PC-3 (cell line): ENCODE data around the gene IRX5. TPM values are rescaled to one million over a fixed set of nuclear protein-coding genes. Genes with fewer than 3 reads are reported as not detected.

Source experiments
- ATAC-seq: fragments of 200-7000 bp; cut with Tn5 transposase; 2 replicates; pipeline ENCODE4 v1.9.1; 2020; ENCODE audit warnings: mild to moderate bottlenecking, moderate library complexity
- BruUV-seq: library from RNA; stranded (reverse); fragments of 400-500 nt; replicated peaks from 2 replicates; lab custom pipeline; 2021; lab: Mats Ljungman, UMichigan
- CTCF ChIA-PET: fragments of 300-600 bp; sonication (Branson Sonifier 250); formaldehyde crosslinking; loops from one replicate; lab custom pipeline; 2022; ENCODE audit warnings: antibody characterized with exemption; lab: Charles Lee
- POLR2A ChIA-PET: fragments of 300-600 bp; sonication (Branson Sonifier 250); formaldehyde crosslinking; loops from one replicate; lab custom pipeline; 2022; ENCODE audit warnings: antibody characterized with exemption; ENCODE audit not compliant: unreplicated experiment; lab: Charles Lee
- DNase-seq: peaks from one replicate; pipeline ENCODE4 v3.0.0-alpha.2; 2015
- H2AFZ ChIP-seq: fragments of 300-600 bp; sonication (generic); 2 replicates; pipeline ENCODE4 v1.6.0; 2016; ENCODE audit warnings: antibody characterized with exemption, low read length
- H3F3A ChIP-seq: fragments of 300-600 bp; sonication (generic); one replicate; pipeline ENCODE4 v1.6.0; 2017; ENCODE audit warnings: antibody characterized with exemption, low read length, control low read depth, mild to moderate bottlenecking; ENCODE audit not compliant: unreplicated experiment
- H3K27ac ChIP-seq: fragments of 300-600 bp; sonication (generic); 2 replicates; pipeline ENCODE4 v1.5.1; 2016; ENCODE audit warnings: mild to moderate bottlenecking, low read length
- H3K27me3 ChIP-seq: fragments of 300-600 bp; sonication (generic); 2 replicates; pipeline ENCODE4 v1.6.1; 2016; ENCODE audit warnings: low read length, mixed read lengths
- H3K36me3 ChIP-seq: fragments of 300-600 bp; sonication (generic); 2 replicates; pipeline ENCODE4 v1.6.1; 2016; ENCODE audit warnings: low read depth, mixed run types, low read length, mixed read lengths
- H3K4me1 ChIP-seq: fragments of 300-600 bp; sonication (generic); 2 replicates; pipeline ENCODE4 v1.5.1; 2016; ENCODE audit warnings: low read length; ENCODE audit not compliant: insufficient read depth
- H3K4me2 ChIP-seq: fragments of 300-600 bp; sonication (generic); 2 replicates; pipeline ENCODE4 v1.6.0; 2016; ENCODE audit warnings: low read length
- H3K4me3 ChIP-seq: fragments of 300-600 bp; sonication (generic); 2 replicates; pipeline ENCODE4 v1.5.1; 2016; ENCODE audit warnings: mild to moderate bottlenecking, low read length, mixed read lengths
- H3K79me2 ChIP-seq: fragments of 300-600 bp; sonication (generic); 2 replicates; pipeline ENCODE4 v1.6.1; 2017; ENCODE audit warnings: low read length, mixed read lengths
- H3K9ac ChIP-seq: fragments of 300-600 bp; sonication (generic); 2 replicates; pipeline ENCODE4 v1.6.0; 2016; ENCODE audit warnings: mild to moderate bottlenecking, low read length
- H3K9me2 ChIP-seq: fragments of 300-600 bp; sonication (generic); replicated peaks from 2 replicates; pipeline ENCODE4 v1.6.1; 2016; ENCODE audit warnings: mixed run types, low read length, mixed read lengths
- H3K9me3 ChIP-seq: fragments of 300-600 bp; sonication (generic); 2 replicates; pipeline ENCODE4 v1.6.1; 2016; ENCODE audit warnings: low read length, mixed read lengths
- H4K20me1 ChIP-seq: fragments of 300-600 bp; sonication (generic); 2 replicates; pipeline ENCODE4 v1.6.1; 2016; ENCODE audit warnings: low read length, mixed read lengths
- EZH2 ChIP-seq: fragments of 300-600 bp; sonication (generic); IDR thresholded peaks from one replicate; pipeline ENCODE4 v1.6.1; 2017; ENCODE audit warnings: antibody characterized with exemption, mild to moderate bottlenecking, low read length; ENCODE audit not compliant: unreplicated experiment
- EZH2phosphoT487 ChIP-seq: fragments of 300-600 bp; sonication (generic); IDR thresholded peaks from 2 replicates; pipeline ENCODE4 v1.6.1; 2018; ENCODE audit warnings: mild to moderate bottlenecking, antibody characterized with exemption, low read length, borderline replicate concordance
- intact Hi-C: fragments of 100-400 bp; cut with micrococcal nuclease; formaldehyde crosslinking; loops from 2 replicates; pipeline ENCODE4 v1.9.0; 2023
- total RNA-seq: library from RNA; depleted of rRNA; stranded (reverse); fragments of >200 nt; gene quantifications from 2 replicates; pipeline ENCODE4 v1.2.3, GENCODE V29; 2014
- TF ChIP-seq, protein P1 (sequence below): fragments of 300-600 bp; sonication (generic); conservative IDR thresholded peaks from 2 replicates; pipeline ENCODE4 v1.5.1; 2017; ENCODE audit warnings: antibody characterized with exemption, low read depth, mild to moderate bottlenecking, low read length

Gene IRX5
- total RNA-seq, 1 experiment from 2014 or later, result 0.22 TPM

DNA sequence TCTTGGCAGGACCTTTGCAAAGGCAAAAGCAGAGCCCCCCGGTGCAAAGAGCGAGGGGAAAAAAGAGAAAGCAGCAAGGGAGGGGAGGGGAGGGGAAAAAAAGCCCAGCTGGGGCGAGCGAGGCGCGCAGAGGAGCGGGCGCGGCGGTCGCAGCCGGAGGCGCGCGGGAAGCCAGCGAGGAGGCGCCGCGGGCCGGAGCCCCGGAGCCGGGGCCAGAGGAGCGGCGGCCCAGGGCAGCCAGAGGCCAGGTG lies 129 bp downstream of the IRX5 start:
- TF ChIP-seq, protein P1, sequence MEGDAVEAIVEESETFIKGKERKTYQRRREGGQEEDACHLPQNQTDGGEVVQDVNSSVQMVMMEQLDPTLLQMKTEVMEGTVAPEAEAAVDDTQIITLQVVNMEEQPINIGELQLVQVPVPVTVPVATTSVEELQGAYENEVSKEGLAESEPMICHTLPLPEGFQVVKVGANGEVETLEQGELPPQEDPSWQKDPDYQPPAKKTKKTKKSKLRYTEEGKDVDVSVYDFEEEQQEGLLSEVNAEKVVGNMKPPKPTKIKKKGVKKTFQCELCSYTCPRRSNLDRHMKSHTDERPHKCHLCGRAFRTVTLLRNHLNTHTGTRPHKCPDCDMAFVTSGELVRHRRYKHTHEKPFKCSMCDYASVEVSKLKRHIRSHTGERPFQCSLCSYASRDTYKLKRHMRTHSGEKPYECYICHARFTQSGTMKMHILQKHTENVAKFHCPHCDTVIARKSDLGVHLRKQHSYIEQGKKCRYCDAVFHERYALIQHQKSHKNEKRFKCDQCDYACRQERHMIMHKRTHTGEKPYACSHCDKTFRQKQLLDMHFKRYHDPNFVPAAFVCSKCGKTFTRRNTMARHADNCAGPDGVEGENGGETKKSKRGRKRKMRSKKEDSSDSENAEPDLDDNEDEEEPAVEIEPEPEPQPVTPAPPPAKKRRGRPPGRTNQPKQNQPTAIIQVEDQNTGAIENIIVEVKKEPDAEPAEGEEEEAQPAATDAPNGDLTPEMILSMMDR, result no peak
- TF ChIP-seq EZH2phosphoT487, result no peak
- TF ChIP-seq EZH2, result no peak
- CTCF ChIA-PET, result no interaction called here
- H3K4me2 ChIP-seq, result peak overlapping the region; percentile 70
- intact Hi-C loops, result no loop called here
- no peaks in the 10 kb centered on the region for H3K9me3 ChIP-seq
- no peaks in the 10 kb centered on the region for H3K79me2 ChIP-seq
- ATAC-seq, result no peak
- H3F3A ChIP-seq, result no peaks in the 10 kb centered on the region
- no peak for DNase-seq
- 0 out of 2 replicates have a peak overlapping the region, but pooled peaks have one; percentile 52 for H3K4me3 ChIP-seq
- H2AFZ ChIP-seq, result no peak overlapping the region
- 0 out of 2 replicates have a peak, but pooled peaks cover 9% of the 10 kb centered on the region for H3K4me1 ChIP-seq
- POLR2A ChIA-PET, result no interaction called here
- H3K27ac ChIP-seq, result no peak overlapping the region
- peaks cover 84% of the 10 kb centered on the region for H3K27me3 ChIP-seq
- no peak overlapping the region for H3K9ac ChIP-seq
- BruUV-seq, result no TSS peak
- H3K36me3 ChIP-seq, result no peaks in the 10 kb centered on the region
- no peaks in the 10 kb centered on the region for H3K9me2 ChIP-seq
- no peaks in the 10 kb centered on the region for H4K20me1 ChIP-seq

DNA sequence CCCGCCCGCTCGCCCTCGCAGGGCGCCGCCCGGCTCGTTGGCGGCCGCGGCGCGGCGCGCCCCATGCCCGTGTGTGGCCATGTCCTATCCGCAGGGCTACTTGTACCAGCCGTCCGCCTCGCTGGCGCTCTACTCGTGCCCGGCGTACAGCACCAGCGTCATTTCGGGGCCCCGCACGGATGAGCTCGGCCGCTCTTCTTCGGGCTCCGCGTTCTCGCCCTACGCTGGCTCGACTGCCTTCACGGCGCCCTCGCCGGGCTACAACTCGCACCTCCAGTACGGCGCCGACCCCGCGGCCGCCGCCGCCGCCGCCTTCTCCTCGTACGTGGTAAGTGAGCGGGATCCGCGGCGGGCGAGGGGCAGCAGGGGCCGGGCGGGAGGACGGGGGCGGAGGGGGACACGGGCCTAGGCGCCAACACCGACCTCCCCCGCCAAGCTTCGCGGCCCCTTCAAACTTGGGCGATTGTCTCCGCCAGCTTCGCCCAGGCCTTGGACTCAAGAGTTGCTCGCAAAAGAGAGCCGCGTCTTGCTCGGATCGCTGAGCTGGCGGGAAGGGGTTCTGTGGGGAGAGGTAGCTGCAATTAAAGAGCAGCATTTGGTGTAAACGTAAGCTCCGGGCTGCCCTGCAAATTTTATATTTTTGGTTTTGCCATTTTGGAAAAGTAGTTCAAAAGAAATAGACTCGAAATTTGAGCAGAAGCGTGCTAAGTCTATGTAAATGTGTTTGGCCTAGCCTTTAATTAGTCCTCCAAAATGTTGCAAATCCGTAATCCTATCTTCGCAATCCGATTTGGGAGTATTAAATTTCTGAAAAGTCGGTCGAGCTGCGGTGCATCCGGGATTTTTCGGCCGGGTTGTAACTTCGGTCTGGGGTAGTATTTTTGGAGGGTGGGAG lies 702 bp downstream of the IRX5 start:
- Histone ChIP-seq H3K79me2 (no peaks in the 10 kb centered on the region), H3K27me3 (peaks cover 84% of the 10 kb centered on the region), H3K9me2 (no peaks in the 10 kb centered on the region), H3K9ac (no peak overlapping the region), H3K27ac (no peak overlapping the region), H3F3A (no peaks in the 10 kb centered on the region), H4K20me1 (no peaks in the 10 kb centered on the region), H3K36me3 (no peaks in the 10 kb centered on the region), H3K4me2 (no peak overlapping the region), H3K4me3 (no peak overlapping the region), H2AFZ (no peak overlapping the region), H3K4me1 (0 out of 2 replicates have a peak, but pooled peaks cover 9% of the 10 kb centered on the region), H3K9me3 (no peaks in the 10 kb centered on the region)
- ChIA-PET CTCF (no interaction called here), POLR2A (no interaction called here)
- intact Hi-C loops, result no loop called here
- TF ChIP-seq, protein P1, result no peak
- TF ChIP-seq EZH2, result peak; percentile 24
- no peak; the same call in 1 of the 2 replicates for TF ChIP-seq EZH2phosphoT487
- ATAC-seq, result no peak
- BruUV-seq, result no TSS peak
- DNase-seq, result no peak
